Central memory CD8-positive, alpha-beta T cell (primary cell): Measurements from ENCODE around the gene UTS2B.

Experiments
- ATAC-seq: fragments of 150-1000 bp; cut with Tn5 transposase; replicated peaks from 2 replicates; pipeline ENCODE4 v1.10.0; 2022; ENCODE audit warnings: mild to moderate bottlenecking, moderate FRiP score, moderate number of reproducible peaks; ENCODE audit not compliant: poor library complexity, severe bottlenecking; ENCODE audit errors: extremely low read depth
- DNase-seq, 2 donors: peaks; one replicate each; pipeline ENCODE4 v3.0.0; 2021; ENCODE audit warnings: low spot score in 2 of 2
- H3K27ac Mint-ChIP-seq: one replicate; pipeline ENCODE4 v1.8.0; 2022; ENCODE audit warnings: low read depth, mild to moderate bottlenecking, moderate library complexity, mixed read lengths
- H3K27me3 Mint-ChIP-seq: one replicate; pipeline ENCODE4 v1.8.0; 2022; ENCODE audit warnings: mixed read lengths
- H3K36me3 Mint-ChIP-seq: one replicate; pipeline ENCODE4 v1.8.0; 2022; ENCODE audit warnings: mild to moderate bottlenecking, moderate library complexity, mixed read lengths; ENCODE audit not compliant: insufficient read depth
- H3K4me1 Mint-ChIP-seq: one replicate; pipeline ENCODE4 v1.8.0; 2022; ENCODE audit warnings: mixed read lengths
- H3K4me3 Mint-ChIP-seq: one replicate; pipeline ENCODE4 v1.8.0; 2022; ENCODE audit warnings: mild to moderate bottlenecking, moderate library complexity, mixed read lengths
- H3K9me3 Mint-ChIP-seq: one replicate; pipeline ENCODE4 v1.8.0; 2022; ENCODE audit warnings: mixed read lengths

UTS2B gene

DNA sequence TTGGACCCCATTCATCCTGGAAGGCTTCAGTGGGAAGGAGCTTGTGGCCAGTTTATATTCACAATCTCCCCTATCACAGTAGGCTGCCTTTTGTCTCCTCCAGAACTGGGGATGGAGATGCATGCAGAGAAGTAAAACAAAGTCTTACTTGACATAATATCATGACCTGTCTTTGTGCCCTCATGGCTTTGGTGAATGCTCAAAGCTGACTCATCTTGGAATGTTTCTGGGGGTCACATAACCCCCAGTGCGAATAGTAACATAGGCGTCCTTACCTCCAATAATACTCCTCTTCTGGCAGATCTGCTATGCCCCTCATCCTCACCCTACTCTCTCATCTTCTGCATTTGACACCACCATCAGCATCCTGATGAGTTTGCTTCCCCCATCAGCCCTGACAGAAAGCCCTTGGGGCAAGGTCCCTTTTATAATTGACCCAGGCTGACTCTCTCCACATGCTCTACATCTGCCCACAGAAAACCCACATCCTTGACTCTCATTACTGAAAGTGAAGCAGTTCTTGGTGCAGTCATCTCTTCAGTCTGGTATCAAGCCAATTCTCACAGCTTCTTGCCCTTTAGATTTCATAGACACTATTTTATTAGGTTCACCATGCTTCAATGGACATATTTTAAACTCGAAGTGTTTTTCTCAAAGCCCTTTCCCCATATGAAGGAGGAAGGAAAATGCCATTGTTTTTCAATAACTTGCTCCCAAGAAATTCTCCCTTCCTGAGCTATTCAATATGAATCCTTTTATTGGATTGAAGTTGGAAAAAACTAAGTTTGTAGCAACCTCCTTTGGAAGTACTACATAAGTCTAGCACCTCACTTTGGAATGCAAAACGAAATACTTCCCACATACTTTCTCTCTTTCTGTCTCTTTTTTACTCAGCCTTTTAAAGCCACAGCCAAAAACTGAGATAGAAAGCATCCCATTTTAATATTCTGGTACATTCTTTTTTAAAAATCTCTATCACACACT, 94.7 kb downstream of the UTS2B start:
- DNase-seq (no peak), ATAC-seq (no peak)
- no peaks in the 10 kb centered on the region for H3K36me3 Mint-ChIP-seq
- H3K27ac Mint-ChIP-seq: no peak overlapping the region
- no peaks in the 10 kb centered on the region for H3K4me1 Mint-ChIP-seq
- no peaks in the 10 kb centered on the region for H3K27me3 Mint-ChIP-seq
- H3K4me3 Mint-ChIP-seq: no peak overlapping the region
- peaks cover 5% of the 10 kb centered on the region for H3K9me3 Mint-ChIP-seq

GRCh38 chr3:191234216-191234615, 96.1 kb downstream of the UTS2B start:
- no peaks in the 10 kb centered on the region for H3K4me1 Mint-ChIP-seq

DNA sequence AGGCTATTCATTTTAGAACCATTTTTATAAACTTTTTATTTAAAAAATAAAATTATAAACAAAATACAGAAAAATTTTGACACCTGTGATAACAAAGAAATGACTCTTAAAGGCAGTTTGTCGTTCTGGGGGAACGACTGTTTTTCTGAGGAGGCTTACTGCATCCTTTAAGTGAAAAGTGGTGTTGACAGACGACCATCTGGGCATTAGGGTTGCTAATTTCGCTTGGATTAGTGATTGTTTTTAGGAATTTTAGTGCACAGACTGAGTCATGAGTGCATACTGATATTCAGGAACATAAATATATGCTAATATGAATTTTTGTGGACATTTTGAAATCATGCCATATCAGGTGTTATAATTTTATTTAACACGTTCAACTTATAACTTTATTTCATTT, 102.8 kb downstream of the UTS2B start:
- H3K27me3 Mint-ChIP-seq: no peaks in the 10 kb centered on the region
- DNase-seq: no peak
- H3K36me3 Mint-ChIP-seq: no peaks in the 10 kb centered on the region
- no peaks in the 10 kb centered on the region for H3K4me1 Mint-ChIP-seq
- no peak for ATAC-seq
- H3K27ac Mint-ChIP-seq: no peak overlapping the region
- H3K9me3 Mint-ChIP-seq: no peaks in the 10 kb centered on the region
- no peak overlapping the region for H3K4me3 Mint-ChIP-seq

More at GRCh38 chr3:191234216-191234615, 96.1 kb downstream of the UTS2B start:
- Mint-ChIP-seq H3K36me3 (no peaks in the 10 kb centered on the region), H3K27ac (no peak overlapping the region), H3K4me3 (no peak overlapping the region), H3K27me3 (no peaks in the 10 kb centered on the region), H3K9me3 (peaks cover 5% of the 10 kb centered on the region)
- no peak for ATAC-seq
- no peak for DNase-seq

GRCh38 chr3:191221638-191222037, 108.7 kb downstream of the UTS2B start:
- DNase-seq (no peak), ATAC-seq (no peak)
- no peaks in the 10 kb centered on the region for H3K4me1 Mint-ChIP-seq
- H3K9me3 Mint-ChIP-seq: peaks cover 18% of the 10 kb centered on the region
- no peak overlapping the region for H3K4me3 Mint-ChIP-seq
- H3K27me3 Mint-ChIP-seq: no peaks in the 10 kb centered on the region
- H3K27ac Mint-ChIP-seq: no peak overlapping the region
- H3K36me3 Mint-ChIP-seq: no peaks in the 10 kb centered on the region

DNA sequence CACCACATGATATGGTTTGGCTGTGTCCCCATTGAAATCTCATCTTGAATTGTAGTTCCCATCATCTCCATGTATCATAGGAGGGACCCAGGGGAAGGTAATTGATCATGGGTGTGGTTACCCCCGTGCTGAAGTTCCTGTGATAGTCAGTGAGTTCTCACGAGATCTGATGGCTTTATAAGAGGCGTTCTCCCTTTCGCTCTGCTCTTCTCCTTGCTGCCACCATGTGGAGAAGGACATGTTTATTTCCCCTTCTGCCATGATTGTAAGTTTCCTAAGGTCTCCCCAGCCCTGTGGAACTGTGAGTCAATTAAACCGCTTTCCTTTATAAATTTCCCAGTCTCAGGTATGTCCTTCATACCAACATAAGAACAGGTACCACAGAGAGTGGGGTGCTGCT, 109.4 kb downstream of the UTS2B start:
- Mint-ChIP-seq H3K27ac (no peak overlapping the region), H3K9me3 (peaks cover 20% of the 10 kb centered on the region), H3K4me1 (no peaks in the 10 kb centered on the region), H3K27me3 (no peaks in the 10 kb centered on the region), H3K36me3 (no peaks in the 10 kb centered on the region), H3K4me3 (no peak overlapping the region)
- no peak for ATAC-seq
- no peak for DNase-seq

GRCh38 chr3:191217301-191217700, 113.0 kb downstream of the UTS2B start:
- no peak overlapping the region for H3K4me3 Mint-ChIP-seq
- peaks cover 26% of the 10 kb centered on the region for H3K9me3 Mint-ChIP-seq
- DNase-seq (no peak), ATAC-seq (no peak)
- H3K4me1 Mint-ChIP-seq: no peaks in the 10 kb centered on the region
- no peaks in the 10 kb centered on the region for H3K36me3 Mint-ChIP-seq
- no peaks in the 10 kb centered on the region for H3K27me3 Mint-ChIP-seq
- no peak overlapping the region for H3K27ac Mint-ChIP-seq
